Left ventricle myocardium inferior (tissue), 1 donor: ENCODE data around the gene SBNO2. TPM values are rescaled to one million over a fixed set of nuclear protein-coding genes. Genes with fewer than 3 reads are reported as not detected.

Source experiments
- DNase-seq: peaks from one replicate; pipeline ENCODE4 v3.0.0-alpha.2; 2020
- H3K27ac ChIP-seq: fragments of 200-600 bp; replicated peaks from 2 replicates; pipeline ENCODE4 v1.8.0; 2021
- H3K27me3 ChIP-seq: fragments of 200-600 bp; 2 replicates; pipeline ENCODE4 v1.8.0; 2021; ENCODE audit warnings: low read depth
- H3K36me3 ChIP-seq: fragments of 200-600 bp; 2 replicates; pipeline ENCODE4 v1.8.0; 2021
- H3K4me1 ChIP-seq: fragments of 200-600 bp; 2 replicates; pipeline ENCODE4 v1.8.0; 2021
- H3K4me3 ChIP-seq: fragments of 200-600 bp; 2 replicates; pipeline ENCODE4 v1.8.0; 2021; ENCODE audit warnings: mild to moderate bottlenecking, moderate library complexity
- H3K9me3 ChIP-seq: fragments of 200-600 bp; replicated peaks from 2 replicates; pipeline ENCODE4 v1.8.0; 2021
- intact Hi-C: fragments of 100-400 bp; cut with micrococcal nuclease; formaldehyde crosslinking; loops from one replicate; pipeline ENCODE4 v1.11.0; 2022
- total RNA-seq: library from RNA; stranded (reverse); fragmentation: NEBNext Ultra II Directional; extraction: Animal tissue kit (Norgen Biotek cat#: 25700); gene quantifications from one replicate; pipeline ENCODE4 v1.2.1, GENCODE V29; 2021
- TF ChIP-seq, protein P1 (sequence below): fragments of 200-600 bp; IDR thresholded peaks from 2 replicates; pipeline ENCODE4 v1.8.0; 2021; ENCODE audit warnings: antibody characterized with exemption, mild to moderate bottlenecking, borderline replicate concordance
- donor health status: DM: no; HTN: yes; CAD: no; lungs with severe emphysema.

The SBNO2 gene
- total RNA-seq, 1 donor from 2014 or later = 16.9 TPM

- Histone ChIP-seq H3K4me1 (peaks cover 44% of the 10 kb centered on the region), H3K4me3 (no peak overlapping the region), H3K9me3 (no peaks in the 10 kb centered on the region), H3K36me3 (peaks cover 9% of the 10 kb centered on the region), H3K27me3 (no peaks in the 10 kb centered on the region), H3K27ac (peak overlapping the region; percentile 30)
- DNase-seq = no peak
- intact Hi-C loops = no loop called here
- TF ChIP-seq, protein P1, sequence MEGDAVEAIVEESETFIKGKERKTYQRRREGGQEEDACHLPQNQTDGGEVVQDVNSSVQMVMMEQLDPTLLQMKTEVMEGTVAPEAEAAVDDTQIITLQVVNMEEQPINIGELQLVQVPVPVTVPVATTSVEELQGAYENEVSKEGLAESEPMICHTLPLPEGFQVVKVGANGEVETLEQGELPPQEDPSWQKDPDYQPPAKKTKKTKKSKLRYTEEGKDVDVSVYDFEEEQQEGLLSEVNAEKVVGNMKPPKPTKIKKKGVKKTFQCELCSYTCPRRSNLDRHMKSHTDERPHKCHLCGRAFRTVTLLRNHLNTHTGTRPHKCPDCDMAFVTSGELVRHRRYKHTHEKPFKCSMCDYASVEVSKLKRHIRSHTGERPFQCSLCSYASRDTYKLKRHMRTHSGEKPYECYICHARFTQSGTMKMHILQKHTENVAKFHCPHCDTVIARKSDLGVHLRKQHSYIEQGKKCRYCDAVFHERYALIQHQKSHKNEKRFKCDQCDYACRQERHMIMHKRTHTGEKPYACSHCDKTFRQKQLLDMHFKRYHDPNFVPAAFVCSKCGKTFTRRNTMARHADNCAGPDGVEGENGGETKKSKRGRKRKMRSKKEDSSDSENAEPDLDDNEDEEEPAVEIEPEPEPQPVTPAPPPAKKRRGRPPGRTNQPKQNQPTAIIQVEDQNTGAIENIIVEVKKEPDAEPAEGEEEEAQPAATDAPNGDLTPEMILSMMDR = no peak
These were observed 37.9 kb downstream of the SBNO2 start for GRCh38 chr19:1136201-1136600.

GRCh38 chr19:1135454-1135853, 38.6 kb downstream of the SBNO2 start:
- Histone ChIP-seq H3K4me3 (no peak overlapping the region), H3K36me3 (peaks cover 5% of the 10 kb centered on the region), H3K27ac (peak overlapping the region; percentile 30), H3K27me3 (no peaks in the 10 kb centered on the region), H3K9me3 (no peaks in the 10 kb centered on the region), H3K4me1 (peaks cover 51% of the 10 kb centered on the region)
- TF ChIP-seq, protein P1 = no peak
- intact Hi-C loops = no loop called here
- no peak for DNase-seq

- Histone ChIP-seq H3K9me3 (no peaks in the 10 kb centered on the region), H3K36me3 (peaks cover under 1% of the 10 kb centered on the region), H3K4me3 (no peak overlapping the region), H3K4me1 (peaks cover 61% of the 10 kb centered on the region), H3K27me3 (no peaks in the 10 kb centered on the region), H3K27ac (no peak overlapping the region)
- intact Hi-C loops = no loop called here
- TF ChIP-seq, protein P1 = no peak
- DNase-seq = no peak
These were observed 39.6 kb downstream of the SBNO2 start for GRCh38 chr19:1134431-1134830.

DNA sequence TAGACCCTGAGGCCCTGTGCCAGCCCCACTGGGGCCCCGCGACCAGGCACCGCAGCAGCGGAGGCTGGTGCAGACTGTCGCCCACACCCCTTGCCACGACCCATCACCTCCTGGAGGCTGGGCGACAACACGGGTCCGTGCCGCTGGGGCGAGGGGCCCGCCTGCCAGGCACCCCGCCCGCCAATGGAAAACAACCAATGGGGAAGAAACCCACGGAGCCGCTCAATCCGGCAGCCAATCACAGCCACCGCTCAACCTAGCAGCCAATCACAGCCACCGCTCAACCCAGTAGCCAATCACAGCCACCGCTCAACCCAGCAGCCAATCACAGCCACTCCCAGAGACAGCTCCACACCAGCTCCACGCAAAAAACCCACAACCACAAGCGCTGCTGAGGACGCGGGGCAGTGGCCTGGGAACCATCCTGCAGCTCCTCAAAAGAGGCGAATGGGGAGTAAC, 40.6 kb downstream of the SBNO2 start:
- H3K4me1 ChIP-seq = peaks cover 63% of the 10 kb centered on the region
- no peaks in the 10 kb centered on the region for H3K9me3 ChIP-seq
- no peak for DNase-seq
- H3K36me3 ChIP-seq = peaks cover 3% of the 10 kb centered on the region
- H3K4me3 ChIP-seq = peak overlapping the region; percentile 79
- TF ChIP-seq, protein P1 = no peak
- peak overlapping the region; percentile 93 for H3K27ac ChIP-seq
- H3K27me3 ChIP-seq = no peaks in the 10 kb centered on the region
- intact Hi-C loops = no loop called here

GRCh38 chr19:1132552-1133383, 41.3 kb downstream of the SBNO2 start:
- H3K27ac ChIP-seq = peak overlapping the region; percentile 93
- no peaks in the 10 kb centered on the region for H3K9me3 ChIP-seq
- no peak for DNase-seq
- TF ChIP-seq, protein P1 = no peak
- H3K27me3 ChIP-seq = no peaks in the 10 kb centered on the region
- peaks cover 63% of the 10 kb centered on the region for H3K4me1 ChIP-seq
- H3K36me3 ChIP-seq = peaks cover 7% of the 10 kb centered on the region
- intact Hi-C loops = no loop called here
- H3K4me3 ChIP-seq = peak overlapping the region; percentile 79
